RPMI8226 (cell line): ENCODE measurements around the gene TMEM222.
"Not testable (repeated sequence)": the region's sequence is repeated elsewhere in the genome, so short reads cannot be mapped to it uniquely, and the experiment has no call there.

Experiments
- DNase-seq: peaks from one replicate; pipeline ENCODE4 v3.0.0-alpha.2; 2015

TMEM222 gene

GRCh38 chr1:27321813-27322568, at the start of gene TMEM222:
TSS of gene TMEM222 (plus strand) at chr1:27322163. CDS start at chr1:27322198, 35 bp downstream.
- DNase-seq, result peak; percentile 99

GRCh38 chr1:27274204-27274603, 47.8 kb upstream of the TMEM222 start:
- no peak for DNase-seq

DNA sequence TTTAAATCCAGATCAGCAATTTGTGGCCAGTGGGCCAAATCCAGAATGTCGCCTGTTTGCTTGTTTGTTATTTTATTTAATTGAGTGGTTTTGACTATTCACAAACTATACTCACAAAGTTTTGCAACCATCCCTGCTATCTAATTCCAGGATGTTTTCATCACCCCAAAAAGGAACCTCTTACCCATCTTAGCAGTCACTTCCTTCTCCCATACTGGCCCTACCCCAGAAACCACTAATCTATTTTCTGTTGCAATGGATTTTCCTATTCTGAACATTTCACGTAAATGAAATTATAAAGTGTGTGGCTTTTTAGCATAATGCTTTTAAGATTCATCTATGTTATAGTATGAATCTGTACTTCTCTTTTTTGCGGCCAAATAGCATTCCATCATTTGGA, 46.3 kb upstream of the TMEM222 start:
- DNase-seq, result no peak

GRCh38 chr1:27284425-27285273, 37.3 kb upstream of the TMEM222 start:
- DNase-seq, result peak; percentile 91

GRCh38 chr1:27285274-27285660, 36.7 kb upstream of the TMEM222 start:
- no peak for DNase-seq

DNA sequence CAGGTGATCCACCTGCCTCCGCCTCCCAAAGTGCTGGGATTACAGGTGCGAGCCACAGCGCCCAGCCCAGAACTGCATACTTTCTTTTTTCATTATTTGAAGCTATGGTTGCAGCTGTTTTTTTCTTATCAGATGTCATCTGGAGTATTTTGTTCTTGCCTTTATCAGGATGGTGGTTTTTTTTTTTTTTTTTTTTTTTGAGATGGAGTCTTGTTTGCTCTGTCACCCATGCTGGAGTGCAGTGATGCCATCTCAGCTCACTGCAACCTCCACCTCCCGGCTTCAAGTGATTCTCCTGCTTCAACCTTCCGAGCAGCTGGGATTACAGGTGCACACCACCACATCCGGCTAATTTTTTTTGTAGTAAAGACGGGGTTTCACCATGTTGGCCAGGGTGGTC, 36.1 kb upstream of the TMEM222 start:
- DNase-seq, result not testable (repeated sequence)

DNA sequence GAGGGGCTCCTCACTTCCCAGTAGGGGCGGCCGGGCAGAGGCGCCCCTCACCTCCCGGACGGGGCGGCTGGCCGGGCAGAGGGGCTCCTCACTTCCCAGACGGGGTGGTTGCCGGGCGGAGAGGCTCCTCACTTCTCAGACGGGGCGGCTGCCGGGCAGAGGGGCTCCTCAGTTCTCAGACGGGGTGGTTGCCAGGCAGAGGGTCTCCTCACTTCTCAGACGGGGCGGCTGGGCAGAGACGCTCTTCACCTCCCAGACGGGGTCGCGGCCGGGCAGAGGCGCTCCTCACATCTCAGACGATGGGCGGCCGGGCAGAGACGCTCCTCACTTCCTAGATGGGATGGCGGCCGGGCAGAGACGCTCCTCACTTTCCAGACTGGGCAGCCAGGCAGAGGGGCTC, 32.8 kb upstream of the TMEM222 start:
- DNase-seq, result not testable (repeated sequence)

DNA sequence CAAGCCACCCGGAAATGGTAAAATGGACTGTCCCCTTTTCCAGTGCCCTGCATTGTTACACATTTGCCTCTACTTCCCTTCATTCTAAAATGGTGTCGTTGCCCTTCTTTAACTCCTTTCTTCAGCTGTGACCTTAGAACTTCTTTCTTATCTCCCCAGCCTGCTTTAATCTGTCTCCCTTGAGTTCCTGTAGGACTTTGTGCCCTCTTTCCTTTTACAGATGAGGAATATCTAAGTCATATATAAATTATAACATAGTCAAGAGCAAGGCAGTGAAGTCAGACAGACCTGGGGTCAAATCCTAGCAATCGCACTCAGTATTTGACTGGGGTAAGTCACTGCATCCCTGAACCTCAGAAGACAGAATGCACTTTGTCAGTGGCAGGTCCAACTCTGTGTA, 31.4 kb upstream of the TMEM222 start:
- DNase-seq, result no peak

DNA sequence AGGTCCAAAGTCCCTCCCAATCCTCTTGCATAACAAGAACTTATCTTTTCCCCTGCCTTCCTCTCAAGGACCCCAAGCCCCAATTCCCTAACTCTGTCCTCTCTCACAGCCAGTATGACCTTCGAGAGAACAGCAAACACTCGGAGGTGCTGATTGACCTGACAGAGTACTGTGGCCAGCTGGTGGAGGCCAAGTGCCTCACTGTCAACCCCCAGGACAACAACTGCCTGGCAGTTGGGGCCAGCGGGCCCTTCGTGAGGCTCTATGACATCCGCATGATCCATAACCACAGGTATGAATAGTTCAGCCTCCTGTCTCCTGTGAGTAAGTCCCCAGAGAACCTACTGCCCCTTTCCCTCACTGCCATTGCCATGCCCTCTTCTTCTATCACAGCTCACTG, 29.9 kb upstream of the TMEM222 start:
- DNase-seq, result no peak

DNA sequence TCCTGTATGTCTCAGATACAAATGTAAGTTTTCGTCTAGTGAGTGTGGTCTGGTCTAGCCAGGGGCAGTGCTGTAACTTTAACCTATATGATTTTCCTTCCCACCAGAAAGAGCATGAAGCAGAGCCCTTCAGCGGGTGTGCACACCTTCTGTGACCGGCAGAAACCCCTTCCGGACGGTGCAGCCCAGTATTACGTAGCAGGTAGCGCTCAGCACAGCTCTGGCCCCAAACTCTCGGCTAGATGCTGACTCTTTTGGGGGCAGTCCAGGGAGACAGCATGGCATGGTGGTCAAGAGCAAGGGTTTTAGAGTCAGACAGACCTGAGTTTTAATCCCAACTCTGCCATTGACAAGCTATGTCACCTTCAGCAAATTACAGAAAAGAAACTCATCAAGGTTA, 28.0 kb upstream of the TMEM222 start:
- no peak for DNase-seq

GRCh38 chr1:27296773-27297291, 25.1 kb upstream of the TMEM222 start:
- peak; percentile 69 for DNase-seq

DNA sequence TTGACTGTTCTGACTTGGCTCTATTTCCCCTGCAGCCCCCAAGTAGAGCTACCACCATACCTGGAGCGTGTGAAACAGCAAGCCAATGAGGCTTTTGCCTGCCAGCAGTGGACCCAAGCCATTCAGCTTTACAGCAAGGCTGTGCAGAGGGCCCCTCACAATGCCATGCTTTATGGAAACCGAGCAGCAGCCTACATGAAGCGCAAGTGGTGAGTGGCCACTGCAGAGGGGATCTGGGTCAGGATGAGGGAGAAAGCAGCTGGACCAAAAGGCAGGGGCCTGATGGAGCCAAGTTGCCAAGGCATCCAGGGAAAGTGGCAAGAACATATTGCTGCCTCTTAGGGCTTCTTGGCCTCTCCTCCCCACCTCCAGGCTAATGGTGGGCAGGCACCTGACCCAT, 24.1 kb upstream of the TMEM222 start:
- DNase-seq, result no peak

DNA sequence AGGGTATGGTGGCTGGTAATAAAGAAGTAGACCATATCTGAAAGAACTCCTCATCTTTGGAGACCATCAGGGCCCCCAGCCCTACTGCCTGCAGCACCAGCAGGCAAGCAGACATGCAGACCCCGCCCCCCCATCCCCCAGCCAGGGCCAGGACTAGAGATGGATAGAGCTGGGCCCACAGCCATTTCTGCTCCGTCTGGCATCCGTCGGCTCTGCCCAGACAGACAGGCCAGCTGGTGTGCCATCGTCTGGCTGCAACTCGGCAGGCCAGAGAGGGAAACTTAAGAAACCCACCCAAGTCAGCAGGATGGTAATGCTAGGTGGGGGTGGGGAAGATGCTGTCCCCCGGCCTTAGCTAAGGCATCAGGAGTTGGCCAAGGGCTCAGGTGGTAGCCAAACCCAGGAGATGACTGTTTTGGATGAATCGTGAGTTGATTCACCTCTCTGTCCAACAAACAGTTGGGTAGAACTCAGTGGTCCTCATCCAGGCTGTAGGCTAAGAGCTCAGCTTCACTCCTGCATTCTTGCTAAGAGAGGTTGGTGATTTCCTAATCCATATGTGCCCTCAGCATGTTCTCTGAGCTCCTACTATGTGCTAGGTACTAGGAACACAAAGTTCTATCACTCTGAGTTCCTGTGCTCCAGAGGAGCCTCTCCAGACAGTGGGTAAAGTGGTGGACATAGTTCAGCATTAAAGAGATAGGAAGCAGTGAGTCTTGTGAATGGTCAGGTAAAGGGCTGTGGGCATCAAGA, 23.2 kb upstream of the TMEM222 start:
- DNase-seq, result no peak

DNA sequence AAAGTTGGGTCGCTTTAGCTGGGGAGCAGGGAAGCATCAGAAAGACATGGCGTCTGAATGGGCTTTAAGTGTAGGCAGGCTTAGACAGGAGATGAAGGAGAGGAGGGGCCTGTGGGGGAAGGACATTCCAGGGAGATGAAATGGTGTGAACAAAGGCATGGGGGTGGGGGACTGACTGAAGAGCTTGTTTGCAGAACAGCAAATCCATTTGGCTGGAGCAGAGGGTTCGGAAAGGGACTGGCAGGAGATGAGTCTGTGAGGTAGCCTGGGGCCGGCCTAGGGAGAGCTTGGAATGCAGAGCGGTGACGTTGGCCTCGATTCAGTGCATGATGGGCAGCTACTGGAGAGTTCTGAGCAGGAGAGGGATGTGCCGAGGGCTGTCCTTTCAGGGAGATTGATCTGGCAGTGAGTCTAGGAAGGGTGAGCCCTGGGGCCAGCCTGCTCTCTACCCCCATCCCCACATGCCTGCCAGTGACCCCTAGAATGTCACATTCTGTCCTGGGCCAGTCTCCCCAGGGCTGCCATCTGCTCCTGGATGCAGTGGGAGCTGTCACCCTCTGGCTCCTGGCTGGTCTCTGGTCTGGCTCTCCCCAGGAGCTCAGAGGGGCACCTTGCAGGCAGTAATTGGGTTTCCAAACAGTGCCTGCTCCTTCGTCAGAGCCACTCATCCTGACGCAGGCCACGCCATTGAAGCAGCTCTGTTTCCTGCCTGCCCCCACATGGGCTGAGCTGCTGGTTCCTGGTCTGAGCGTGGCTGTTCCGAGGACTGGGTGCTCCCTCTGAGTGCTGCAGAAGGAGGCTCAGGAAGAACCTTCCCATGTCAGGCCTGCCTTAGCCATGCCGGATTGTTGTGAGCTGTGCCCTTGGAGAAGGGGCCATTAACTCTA, 22.3 kb upstream of the TMEM222 start:
- no peak for DNase-seq

DNA sequence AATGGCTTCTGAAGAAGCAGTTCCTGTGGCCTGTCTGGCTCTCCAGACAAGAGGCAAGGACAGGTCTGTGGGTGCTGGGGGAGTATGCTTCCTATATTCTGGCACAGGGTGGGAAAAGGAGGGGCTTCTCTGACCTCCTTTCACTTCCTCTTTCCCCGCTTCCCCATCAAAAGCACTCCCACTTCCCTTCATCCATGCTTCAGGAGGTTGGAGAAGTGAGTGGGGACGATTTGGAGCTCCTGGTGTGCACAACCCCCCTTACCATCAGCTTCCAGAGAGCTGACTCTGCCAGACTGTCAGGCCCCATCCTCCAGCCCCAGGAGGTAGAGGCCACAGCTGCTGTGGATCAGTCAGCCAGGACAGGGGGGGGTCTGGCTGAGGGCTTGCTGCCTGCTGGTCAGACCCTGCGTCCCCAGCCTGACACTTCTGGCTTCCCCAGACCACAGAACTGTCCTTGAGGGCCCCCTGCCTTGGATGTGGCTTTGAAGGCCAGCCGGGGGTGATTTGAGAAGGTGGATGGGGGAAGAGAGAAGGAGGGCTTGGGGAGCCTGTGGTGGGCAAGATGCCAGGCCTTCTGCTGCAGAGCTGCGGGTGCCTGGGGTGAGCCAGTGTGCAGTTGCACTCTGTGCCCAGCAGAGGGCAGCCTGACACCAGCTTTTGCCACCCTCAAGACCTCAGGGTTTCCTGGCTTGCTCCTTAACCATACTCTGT, 21.5 kb upstream of the TMEM222 start:
- DNase-seq, result peak; percentile 88

- no peak for DNase-seq
Observed at GRCh38 chr1:27301052-27301422, 20.9 kb upstream of the TMEM222 start.

DNA sequence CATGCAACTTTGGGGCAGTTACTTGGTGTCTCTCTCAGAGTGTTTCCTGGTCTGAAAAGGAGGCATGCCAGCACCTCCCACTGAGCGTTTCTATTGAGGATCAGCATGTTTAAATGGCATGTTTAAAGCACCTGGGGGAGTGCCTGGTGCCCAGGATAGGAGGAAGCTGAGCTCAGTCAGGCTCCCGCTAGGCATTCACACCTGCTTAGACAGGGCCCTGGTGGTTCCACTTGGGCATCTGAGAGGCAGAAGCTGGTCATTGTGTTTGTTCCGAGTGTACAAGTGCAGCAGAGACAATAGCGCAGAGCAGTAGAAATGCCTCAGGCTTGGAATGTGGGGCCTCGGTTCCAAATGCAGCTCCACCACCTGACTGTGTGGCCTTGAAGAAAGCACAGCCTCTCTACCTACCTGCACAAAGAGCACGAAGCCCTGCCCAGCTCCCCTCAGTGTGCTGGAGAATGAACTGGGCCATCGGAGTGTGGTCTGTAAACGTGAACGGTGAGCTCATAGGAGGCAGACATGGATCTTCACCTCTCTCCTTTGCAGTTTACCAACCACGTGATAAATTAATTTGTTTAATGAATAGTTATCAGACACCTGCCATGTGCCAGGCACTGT, 20.3 kb upstream of the TMEM222 start:
- no peak for DNase-seq

GRCh38 chr1:27302612-27303011, 19.4 kb upstream of the TMEM222 start:
- no peak for DNase-seq

DNA sequence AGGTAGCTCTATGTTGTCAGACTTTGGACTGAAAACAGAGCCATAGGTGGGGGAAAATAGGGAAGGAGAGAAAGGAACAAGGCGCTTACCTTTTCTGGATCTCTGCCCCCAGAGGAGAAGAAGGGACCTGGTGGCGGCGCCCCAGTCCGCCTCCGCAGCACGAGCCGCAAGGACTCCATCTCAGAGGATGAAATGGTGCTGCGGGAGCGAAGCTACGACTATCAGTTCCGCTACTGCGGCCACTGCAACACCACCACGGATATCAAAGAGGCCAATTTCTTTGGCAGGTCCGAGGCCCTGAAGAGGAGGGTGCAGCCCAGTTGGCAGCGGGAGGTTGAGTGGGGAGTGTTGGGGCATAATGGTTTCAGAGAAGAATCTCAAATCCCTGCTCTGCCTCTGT, 18.5 kb upstream of the TMEM222 start:
- DNase-seq, result no peak

DNA sequence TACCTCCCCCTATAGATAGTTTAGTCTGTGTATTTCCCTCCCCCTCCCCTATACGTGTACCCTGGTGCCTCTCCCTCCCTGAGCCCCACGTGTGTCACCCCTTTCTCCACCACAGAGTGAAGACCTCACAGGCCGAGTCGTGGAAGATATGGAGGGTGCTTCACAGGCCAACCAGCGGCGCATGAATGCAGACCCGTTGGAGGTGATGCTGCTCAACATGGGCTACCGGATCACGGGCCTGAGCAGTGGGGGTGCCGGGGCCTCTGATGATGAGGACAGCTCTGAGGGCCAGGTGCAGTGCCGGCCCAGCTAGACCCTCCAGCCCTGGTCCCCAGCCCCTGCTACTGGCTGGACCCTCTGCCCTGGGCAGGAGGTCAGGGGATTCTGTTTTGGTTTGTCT, 15.9 kb upstream of the TMEM222 start:
- no peak for DNase-seq
